HG02970 (cell line): ENCODE results near the gene TMSB4Y.

Source experiments
- ATAC-seq: cut with Tn5 transposase; IDR thresholded peaks from one replicate; pipeline ENCODE4 v1.9.1; 2021; ENCODE audit warnings: mild to moderate bottlenecking, moderate library complexity, moderate number of reproducible peaks; ENCODE audit not compliant: unreplicated experiment, low FRiP score

TMSB4Y gene

DNA sequence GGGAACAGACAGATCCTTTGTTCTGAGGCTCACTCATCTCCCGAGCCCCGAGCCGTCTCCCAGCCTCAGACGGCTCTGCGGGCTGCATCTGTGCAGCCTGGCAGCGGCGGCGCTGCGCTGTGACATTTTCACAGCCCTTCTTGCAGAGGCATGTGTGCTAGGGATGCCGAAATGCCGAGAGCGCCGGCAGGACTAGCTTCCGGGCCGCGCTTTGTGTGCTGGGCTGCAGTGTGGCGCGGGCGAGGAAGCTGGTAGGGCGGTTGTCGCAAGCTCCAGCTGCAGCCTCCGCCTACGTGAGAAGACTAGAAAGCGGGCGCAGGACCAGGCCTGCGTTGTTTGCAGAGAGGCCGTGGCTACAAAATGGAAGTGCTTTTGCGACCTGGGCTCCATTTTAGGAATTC, at the start of gene TMSB4Y:
TMSB4Y (plus strand) TSS at position 332 of the 401 bp plus-strand sequence.
- ATAC-seq = no peak

DNA sequence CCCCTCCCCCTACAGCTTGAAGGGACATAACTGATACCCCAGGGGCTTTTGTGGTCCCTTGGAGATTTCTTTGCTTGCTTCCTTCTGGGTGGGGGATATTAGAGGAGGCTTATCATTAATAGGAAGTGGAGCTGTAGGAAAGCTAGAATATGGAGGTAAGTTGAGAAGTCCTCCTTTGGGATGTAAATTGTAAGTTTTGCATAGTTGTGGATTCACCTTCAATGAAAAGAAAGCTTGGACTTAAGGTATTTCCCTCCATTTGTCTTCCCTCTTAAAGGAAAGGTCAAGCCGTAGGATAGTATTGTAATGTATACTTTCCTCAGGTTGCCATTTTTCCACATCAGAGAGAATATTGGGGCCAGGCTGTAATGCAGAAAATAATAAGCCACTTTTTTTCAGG, 39.5 kb upstream of the TMSB4Y start:
- no peak for ATAC-seq

DNA sequence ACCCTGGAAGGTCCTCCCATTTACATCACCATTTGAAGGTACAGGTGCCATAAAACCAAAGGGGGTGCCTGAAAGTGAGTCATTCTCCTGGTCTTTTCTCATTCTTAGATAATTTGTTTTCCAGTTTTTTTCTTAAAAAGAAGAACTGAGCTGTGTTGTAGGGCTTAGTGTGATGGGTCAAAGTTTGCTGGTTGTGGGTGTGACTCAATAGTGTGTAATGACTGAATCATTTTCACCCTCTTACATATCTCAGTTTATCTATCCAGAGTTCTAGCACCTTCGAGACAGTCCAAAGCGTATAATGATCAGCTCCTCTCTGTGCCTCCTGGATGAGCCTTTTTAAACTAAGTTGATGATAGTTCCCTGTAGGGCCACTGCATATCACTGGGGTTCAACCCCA, 32.6 kb upstream of the TMSB4Y start:
- no peak for ATAC-seq

DNA sequence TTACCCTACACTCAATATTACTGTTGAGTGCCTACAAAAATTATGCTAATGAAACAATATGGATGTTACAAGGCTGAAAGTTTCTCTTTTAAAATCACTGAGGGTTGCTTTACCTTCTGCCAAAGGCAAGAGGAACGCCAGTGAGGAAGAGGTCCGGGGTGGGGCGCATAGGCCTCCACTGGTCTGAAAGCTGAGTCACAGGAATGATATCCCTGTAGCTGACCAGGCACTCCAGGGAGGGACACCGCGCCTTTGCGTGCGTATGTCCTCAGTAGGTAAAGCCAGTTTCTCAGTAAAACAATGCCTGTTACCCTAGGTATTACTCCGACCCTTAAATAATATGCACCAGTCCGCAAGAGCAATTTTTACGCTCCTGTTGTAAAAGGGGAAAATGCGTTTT, 1.4 kb upstream of the TMSB4Y start:
- ATAC-seq = no peak

DNA sequence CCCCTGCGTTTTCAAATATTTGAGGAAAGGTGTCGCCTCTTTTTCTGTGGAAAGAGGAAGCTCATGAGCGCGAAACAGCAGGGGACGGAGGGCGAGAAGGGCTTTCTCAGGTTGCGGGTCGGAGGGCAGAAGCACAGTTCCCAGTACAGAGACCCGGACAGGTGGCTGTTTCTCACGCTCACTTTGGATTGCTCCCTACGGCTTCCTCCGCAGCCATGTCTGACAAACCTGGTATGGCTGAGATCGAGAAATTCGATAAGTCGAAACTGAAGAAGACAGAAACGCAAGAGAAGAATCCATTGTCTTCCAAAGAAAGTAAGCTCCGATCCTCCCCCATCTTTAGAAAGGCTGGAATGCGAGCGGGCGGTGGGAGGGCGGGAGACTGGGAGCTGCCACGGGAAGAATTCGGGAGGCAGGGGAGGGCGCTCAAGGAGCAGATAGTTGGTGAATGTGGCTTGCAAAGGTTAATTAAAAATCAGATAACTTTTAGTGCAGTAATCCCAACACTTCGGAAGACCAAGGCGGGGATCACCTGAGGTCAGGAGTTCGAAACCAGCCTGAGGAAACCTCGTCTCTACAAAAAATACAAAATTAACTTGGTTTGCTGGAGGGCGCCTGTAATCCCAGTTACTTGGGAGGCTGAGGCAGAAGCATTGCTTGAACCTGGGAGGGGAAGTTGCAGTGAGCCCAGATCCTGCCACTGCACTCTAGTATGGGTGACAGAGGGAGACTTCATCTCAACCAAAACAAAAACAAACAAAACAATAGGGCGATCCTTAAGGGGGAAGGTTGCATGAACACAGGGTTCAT, 627 bp downstream of the TMSB4Y start:
- ATAC-seq = no peak

DNA sequence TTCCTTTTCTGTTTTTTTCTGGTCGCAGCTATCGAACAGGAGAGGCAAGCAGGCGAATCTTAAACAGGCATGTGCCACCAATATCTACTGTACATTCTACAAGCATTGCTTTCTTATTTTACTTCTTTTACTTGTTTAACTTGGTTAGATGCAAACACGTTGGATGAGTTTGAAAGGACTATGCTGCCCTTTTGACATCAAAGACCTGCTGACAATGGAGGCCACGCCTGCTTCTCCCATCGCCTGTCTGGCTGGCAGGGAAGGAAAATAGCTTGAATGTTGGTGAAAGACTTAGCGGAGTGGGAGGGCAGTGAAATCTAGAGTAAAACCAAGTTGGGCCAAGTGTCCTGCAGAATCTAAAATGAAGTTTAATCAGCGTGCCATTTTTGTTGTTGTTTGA, 1.5 kb downstream of the TMSB4Y start:
- ATAC-seq = no peak

DNA sequence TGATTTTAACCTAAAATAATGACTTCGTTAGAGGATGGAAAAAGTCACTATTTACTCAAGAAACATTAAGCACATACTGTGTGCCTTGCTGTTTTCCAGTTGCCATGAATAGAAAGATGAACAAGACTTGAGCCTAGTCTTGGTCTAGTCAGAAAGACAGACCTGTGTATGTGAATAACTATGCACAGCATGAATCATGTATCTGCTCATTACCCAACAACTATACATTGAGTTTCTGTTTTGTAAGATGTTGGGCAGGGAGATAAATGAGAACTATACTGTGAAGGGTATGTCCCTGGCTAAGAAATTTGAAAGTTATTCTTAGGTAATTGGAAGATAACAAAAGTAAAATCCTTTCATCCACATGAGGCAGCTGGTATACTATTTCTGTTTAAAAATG, 4.3 kb downstream of the TMSB4Y start:
- ATAC-seq = no peak

DNA sequence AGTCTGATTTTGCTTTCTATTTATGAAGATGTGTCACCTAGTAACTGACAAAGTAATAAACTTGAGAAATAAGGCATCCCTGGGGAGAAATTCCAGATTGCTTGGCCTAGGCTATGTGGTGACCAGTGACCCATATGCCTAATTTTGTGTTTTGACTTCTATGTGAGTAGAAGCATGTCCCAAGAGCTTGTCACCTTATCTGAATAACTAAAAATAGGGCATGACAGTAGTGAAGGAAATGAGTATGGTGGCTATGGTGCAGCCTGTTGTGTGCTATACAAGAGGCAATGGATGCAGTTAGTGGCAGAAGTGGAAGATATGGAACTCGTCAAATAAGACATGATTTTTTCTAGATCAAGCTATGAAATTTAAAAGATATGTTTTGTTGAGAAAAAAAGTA, 15.3 kb downstream of the TMSB4Y start:
- no peak for ATAC-seq

DNA sequence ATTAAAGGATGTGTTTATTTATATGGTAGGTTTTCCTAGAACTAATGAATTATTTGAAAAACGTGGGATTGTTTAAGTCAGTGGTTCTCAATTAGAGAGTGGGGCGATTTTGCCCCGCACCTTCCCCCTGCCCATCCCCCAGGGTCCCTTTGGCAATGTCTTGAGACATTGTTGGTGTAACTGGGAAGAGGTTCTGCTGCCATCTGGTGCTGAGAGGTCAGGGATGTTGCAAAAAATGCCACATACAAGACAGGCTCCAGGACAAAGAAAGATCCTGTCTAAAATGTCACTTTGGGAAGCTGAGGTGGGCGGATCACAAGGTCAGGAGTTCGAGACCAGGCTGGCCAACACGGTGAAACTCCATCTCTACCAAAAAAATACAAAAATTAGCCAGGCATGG, 25.8 kb downstream of the TMSB4Y start:
- no peak for ATAC-seq

DNA sequence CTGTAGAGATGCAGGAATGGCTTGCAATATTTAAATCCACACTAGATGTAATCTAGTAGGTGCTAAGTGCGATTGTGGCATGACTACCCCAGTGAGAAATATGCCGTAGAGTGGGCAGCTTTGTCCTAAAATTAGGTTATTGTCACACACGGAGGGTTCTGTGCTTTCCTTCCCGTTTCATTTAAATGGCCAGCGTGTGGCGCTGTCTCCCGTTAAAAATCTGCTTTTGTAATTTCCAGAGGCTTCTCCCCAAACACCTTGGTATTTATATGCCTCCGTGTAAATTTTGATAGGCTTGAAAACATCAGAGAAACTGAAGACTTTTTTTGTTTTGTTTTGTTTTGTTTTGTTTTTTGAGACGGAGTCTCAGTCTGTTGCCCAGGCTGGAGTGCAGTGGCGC, 34.9 kb downstream of the TMSB4Y start:
- no peak for ATAC-seq

DNA sequence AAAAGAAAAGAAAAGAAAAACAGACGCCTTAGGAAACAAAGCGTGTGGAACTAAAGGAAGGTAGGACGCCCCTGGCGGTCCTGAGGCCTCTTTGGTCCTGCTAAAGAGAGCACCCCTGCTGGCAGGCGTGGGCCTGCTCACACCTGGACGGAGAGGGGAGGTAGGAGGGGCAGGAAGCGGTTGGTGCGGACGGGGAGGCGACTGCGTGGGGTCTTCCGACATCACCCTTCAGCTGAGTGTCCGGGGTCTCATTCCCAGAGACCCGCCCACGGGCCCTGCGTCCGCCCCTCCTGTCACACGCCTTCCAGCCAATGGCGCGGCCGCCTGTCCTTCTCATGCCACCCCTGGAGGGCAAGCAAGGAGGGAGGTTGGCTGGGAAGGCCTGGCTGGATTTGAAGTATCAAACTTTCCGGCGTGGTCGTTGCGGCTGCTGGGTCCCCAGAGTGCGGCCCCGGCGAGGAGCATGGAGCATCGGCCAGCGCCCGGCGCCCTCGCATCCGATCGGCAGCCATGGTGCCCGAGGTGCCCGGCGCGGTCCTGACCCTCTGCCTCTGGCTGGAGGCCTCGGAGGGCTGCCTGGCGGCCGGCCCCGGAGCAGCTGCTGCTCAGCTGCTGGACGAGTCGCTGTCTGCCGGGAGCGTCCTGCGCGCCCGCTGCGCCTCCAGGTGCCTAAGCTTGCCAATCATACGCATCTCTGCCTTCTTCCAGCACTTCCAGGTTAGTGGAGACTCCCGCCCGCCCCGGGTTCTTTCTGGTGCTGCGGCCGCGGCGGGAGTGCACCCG, 47.8 kb downstream of the TMSB4Y start:
- ATAC-seq = no peak

DNA sequence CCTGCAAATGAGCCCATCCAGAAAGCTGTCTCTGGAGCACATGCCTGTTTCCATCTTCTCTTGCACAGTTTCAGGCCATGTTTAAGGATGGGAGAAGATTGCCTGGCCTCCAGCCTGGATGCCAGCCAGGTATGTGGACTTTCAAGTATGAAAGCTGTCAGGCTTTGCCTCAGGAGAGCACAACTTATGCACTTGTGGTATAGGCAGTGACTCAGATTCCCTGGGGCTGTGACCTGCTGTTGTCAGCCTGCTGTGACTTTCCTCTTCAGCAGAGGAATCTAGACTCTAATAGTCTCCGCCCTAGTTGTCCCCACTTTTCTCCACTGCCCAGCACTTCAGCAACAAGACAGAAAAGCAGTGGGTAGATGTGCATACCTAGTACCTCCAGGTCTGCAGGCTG, 51.0 kb downstream of the TMSB4Y start:
- no peak for ATAC-seq
